ENCODE results near the gene ADD2.

The ADD2 gene

GRCh38 chr2:70664525-70664924 lies 103.5 kb downstream of the ADD2 start:
- DNase-seq: no peak

- no peak for DNase-seq
Observed at GRCh38 chr2:70663411-70663810, 104.6 kb downstream of the ADD2 start.

- no peak for DNase-seq
Observed at GRCh38 chr2:70659551-70659950, 108.4 kb downstream of the ADD2 start.

- no peak for DNase-seq
Observed at GRCh38 chr2:70658476-70658875, 109.5 kb downstream of the ADD2 start.

GRCh38 chr2:70657246-70657645 lies 110.8 kb downstream of the ADD2 start:
- DNase-seq: no peak

GRCh38 chr2:70656421-70657010 lies 111.5 kb downstream of the ADD2 start:
- DNase-seq: peak; percentile 25

GRCh38 chr2:70655786-70656185 lies 112.2 kb downstream of the ADD2 start:
- no peak for DNase-seq

- DNase-seq: peak; percentile 21
Observed at GRCh38 chr2:70655211-70655610, 112.8 kb downstream of the ADD2 start.

- DNase-seq: no peak
Observed at GRCh38 chr2:70651727-70652126, 116.3 kb downstream of the ADD2 start.

GRCh38 chr2:70651014-70651413 lies 117.0 kb downstream of the ADD2 start:
- DNase-seq: no peak

GRCh38 chr2:70648961-70649360 lies 119.0 kb downstream of the ADD2 start:
- DNase-seq: no peak

- peak; percentile 77 for DNase-seq
Observed at GRCh38 chr2:70647873-70648481, 120.0 kb downstream of the ADD2 start.

- no peak for DNase-seq
Observed at GRCh38 chr2:70646420-70646818, 121.6 kb downstream of the ADD2 start.

GRCh38 chr2:70645733-70646419 lies 122.1 kb downstream of the ADD2 start:
- DNase-seq: no peak

- DNase-seq: no peak
Observed at GRCh38 chr2:70643715-70644114, 124.3 kb downstream of the ADD2 start.

- DNase-seq: no peak
Observed at GRCh38 chr2:70641263-70641784, 126.7 kb downstream of the ADD2 start.

- no peak for DNase-seq
Observed at GRCh38 chr2:70639841-70640436, 128.1 kb downstream of the ADD2 start.

GRCh38 chr2:70638561-70638960 lies 129.4 kb downstream of the ADD2 start:
- DNase-seq: no peak

GRCh38 chr2:70633508-70633907 lies 134.5 kb downstream of the ADD2 start:
- DNase-seq: no peak

- DNase-seq: no peak
Observed at GRCh38 chr2:70632966-70633365, 135.0 kb downstream of the ADD2 start.

GRCh38 chr2:70632388-70632787 lies 135.6 kb downstream of the ADD2 start:
- no peak for DNase-seq

- no peak for DNase-seq
Observed at GRCh38 chr2:70630761-70631160, 137.2 kb downstream of the ADD2 start.

GRCh38 chr2:70627211-70627898 lies 140.6 kb downstream of the ADD2 start:
- DNase-seq: no peak
